Measurements from ENCODE around the gene CD160.
A peak's percentile ranks its signal among the peaks of the same experiment; 100 is the strongest.
"Not testable (repeated sequence)": the region's sequence is repeated elsewhere in the genome, so short reads cannot be mapped to it uniquely, and the experiment has no call there.

The CD160 gene

GRCh38 chr1:145719230-145720079, at the start of gene CD160:
CD160 (plus strand) TSS chr1:145719499; CDS start chr1:145728328, 8,829 bp downstream.
- peak in 1 of 2 experiments; percentile 19 for DNase-seq

- DNase-seq, result not testable (repeated sequence)
Measured at GRCh38 chr1:145670995-145671745, 48.1 kb upstream of the CD160 start.

GRCh38 chr1:145673217-145673616, 46.1 kb upstream of the CD160 start:
- DNase-seq, result not testable (repeated sequence)

GRCh38 chr1:145684858-145685257, 34.4 kb upstream of the CD160 start:
- not testable (repeated sequence) for DNase-seq

- DNase-seq, result not testable (repeated sequence)
Measured at GRCh38 chr1:145686078-145686477, 33.2 kb upstream of the CD160 start.

GRCh38 chr1:145688328-145688727, 31.0 kb upstream of the CD160 start:
- DNase-seq, result no peak

GRCh38 chr1:145688924-145689323, 30.4 kb upstream of the CD160 start:
- no peak for DNase-seq

GRCh38 chr1:145689922-145690321, 29.4 kb upstream of the CD160 start:
- no peak for DNase-seq

- DNase-seq, result peak; percentile 9 to 19
Measured at GRCh38 chr1:145690587-145691558, 28.4 kb upstream of the CD160 start.

- no peak for DNase-seq
Measured at GRCh38 chr1:145692785-145693443, 26.4 kb upstream of the CD160 start.

GRCh38 chr1:145695821-145696629, 23.3 kb upstream of the CD160 start:
- DNase-seq, result no peak

- no peak for DNase-seq
Measured at GRCh38 chr1:145696630-145696960, 22.7 kb upstream of the CD160 start.

- no peak for DNase-seq
Measured at GRCh38 chr1:145701306-145701862, 17.9 kb upstream of the CD160 start.

GRCh38 chr1:145702052-145702451, 17.2 kb upstream of the CD160 start:
- no peak for DNase-seq

- DNase-seq, result no peak
Measured at GRCh38 chr1:145702826-145703225, 16.5 kb upstream of the CD160 start.

GRCh38 chr1:145705622-145706021, 13.7 kb upstream of the CD160 start:
- DNase-seq, result no peak

GRCh38 chr1:145706086-145706664, 13.1 kb upstream of the CD160 start:
- DNase-seq, result no peak

- DNase-seq, result no peak
Measured at GRCh38 chr1:145707183-145707867, 12.0 kb upstream of the CD160 start, which contains the start of gene PDZK1. PDZK1 (minus strand) TSS chr1:145707368; CDS start chr1:145688021, 19,347 bp downstream.

- DNase-seq, result no peak
Measured at GRCh38 chr1:145708063-145708462, 11.2 kb upstream of the CD160 start.
